HG03354 (cell line): ENCODE data around the gene PHETA1.
"Not testable (repeated sequence)": the region's sequence is repeated elsewhere in the genome, so short reads cannot be mapped to it uniquely, and the experiment has no call there.

Experiments used
- ATAC-seq: cut with Tn5 transposase; IDR thresholded peaks from one replicate; pipeline ENCODE4 v1.9.1; 2021; ENCODE audit warnings: mild to moderate bottlenecking; ENCODE audit not compliant: unreplicated experiment, poor library complexity, severe bottlenecking

Gene PHETA1

GRCh38 chr12:111335301-111335700, 33.6 kb downstream of the PHETA1 start:
- not testable (repeated sequence) for ATAC-seq

- no peak for ATAC-seq
These were observed 34.4 kb downstream of the PHETA1 start for GRCh38 chr12:111334393-111334915.

GRCh38 chr12:111330800-111331752, 37.8 kb downstream of the PHETA1 start:
- no peak for ATAC-seq

GRCh38 chr12:111328138-111328537, 40.8 kb downstream of the PHETA1 start:
- no peak for ATAC-seq

GRCh38 chr12:111327474-111327873, 41.4 kb downstream of the PHETA1 start:
- no peak for ATAC-seq

GRCh38 chr12:111322336-111323250, 46.3 kb downstream of the PHETA1 start:
- no peak for ATAC-seq

GRCh38 chr12:111321317-111321716, 47.6 kb downstream of the PHETA1 start:
- no peak for ATAC-seq

- ATAC-seq: no peak
These were observed 48.4 kb downstream of the PHETA1 start for GRCh38 chr12:111320258-111321050.

GRCh38 chr12:111319600-111320257, 49.2 kb downstream of the PHETA1 start:
- ATAC-seq: no peak

- ATAC-seq: no peak
These were observed 50.4 kb downstream of the PHETA1 start for GRCh38 chr12:111318450-111318849.

GRCh38 chr12:111316671-111317070, 52.2 kb downstream of the PHETA1 start:
- no peak for ATAC-seq

- no peak for ATAC-seq
These were observed 53.8 kb downstream of the PHETA1 start for GRCh38 chr12:111314953-111315539.

GRCh38 chr12:111313833-111314259, 55.0 kb downstream of the PHETA1 start:
- ATAC-seq: no peak

- no peak for ATAC-seq
These were observed 56.2 kb downstream of the PHETA1 start for GRCh38 chr12:111312708-111313107.

- no peak for ATAC-seq
These were observed 56.9 kb downstream of the PHETA1 start for GRCh38 chr12:111312016-111312415.

- no peak for ATAC-seq
These were observed 57.9 kb downstream of the PHETA1 start for GRCh38 chr12:111311011-111311410.
